OCI-M1 (cell line): ENCODE results near the gene ANTXR1.
"Not testable (repeated sequence)": the region's sequence is repeated elsewhere in the genome, so short reads cannot be mapped to it uniquely, and the experiment has no call there.

Experiments
- DNase-seq: peaks from one replicate; lab custom pipeline; 2025; lab: John Stamatoyannopoulos, UW

ANTXR1 gene

DNA sequence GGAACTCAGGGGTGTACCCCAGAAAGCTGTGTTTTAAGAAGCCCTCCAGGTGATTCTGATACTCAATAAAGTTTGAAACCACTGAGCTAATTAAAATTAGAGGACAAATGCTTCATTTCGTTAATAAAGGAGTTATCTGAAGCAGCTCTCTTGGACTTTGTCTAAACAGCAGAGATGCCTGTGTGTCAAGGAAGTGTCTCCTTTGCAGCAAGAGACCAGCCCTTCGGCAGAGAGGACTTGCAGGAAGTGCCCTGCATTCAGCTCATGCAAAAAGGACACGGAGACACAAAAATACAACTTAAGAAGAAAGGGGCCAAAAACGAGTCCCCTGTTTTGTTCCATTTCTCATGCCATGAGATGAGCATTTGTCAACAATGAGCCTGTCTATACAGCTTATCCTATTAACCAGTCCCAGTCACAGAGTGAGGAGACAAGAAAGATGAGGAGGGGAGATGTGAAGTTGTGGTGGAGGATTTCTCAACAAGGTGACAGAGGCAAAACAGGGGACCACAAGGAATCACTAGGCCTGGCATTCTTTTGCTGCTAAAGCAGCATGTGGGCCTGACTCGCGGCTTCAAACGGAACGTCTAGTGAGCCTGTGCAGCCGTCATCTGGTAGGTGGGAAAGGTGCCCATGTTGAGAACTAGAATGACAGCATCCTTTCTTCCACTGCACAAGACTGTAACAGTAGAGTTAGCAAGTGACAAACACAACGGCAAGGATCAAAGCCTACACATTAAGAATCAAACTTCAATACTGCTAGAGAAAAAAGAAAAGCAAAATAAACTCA, 152.3 kb downstream of the ANTXR1 start:
- DNase-seq = no peak

DNA sequence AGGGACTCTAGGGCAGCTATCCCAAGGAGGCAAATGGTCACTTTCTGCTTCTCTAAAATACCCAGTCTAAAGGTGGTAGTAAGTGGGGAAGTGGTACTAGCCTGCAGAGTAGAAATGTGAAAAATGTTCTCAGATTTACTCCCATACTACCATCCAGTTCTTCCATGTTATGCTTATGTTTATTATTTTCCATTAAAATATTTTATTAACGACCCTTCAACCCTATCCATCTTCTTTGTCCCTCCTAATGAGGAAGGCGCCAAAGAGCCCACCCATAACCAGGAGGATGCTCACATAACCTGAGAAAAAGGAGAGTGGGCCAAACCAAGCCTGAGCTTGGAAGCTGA, 153.5 kb downstream of the ANTXR1 start:
- DNase-seq = no peak

DNA sequence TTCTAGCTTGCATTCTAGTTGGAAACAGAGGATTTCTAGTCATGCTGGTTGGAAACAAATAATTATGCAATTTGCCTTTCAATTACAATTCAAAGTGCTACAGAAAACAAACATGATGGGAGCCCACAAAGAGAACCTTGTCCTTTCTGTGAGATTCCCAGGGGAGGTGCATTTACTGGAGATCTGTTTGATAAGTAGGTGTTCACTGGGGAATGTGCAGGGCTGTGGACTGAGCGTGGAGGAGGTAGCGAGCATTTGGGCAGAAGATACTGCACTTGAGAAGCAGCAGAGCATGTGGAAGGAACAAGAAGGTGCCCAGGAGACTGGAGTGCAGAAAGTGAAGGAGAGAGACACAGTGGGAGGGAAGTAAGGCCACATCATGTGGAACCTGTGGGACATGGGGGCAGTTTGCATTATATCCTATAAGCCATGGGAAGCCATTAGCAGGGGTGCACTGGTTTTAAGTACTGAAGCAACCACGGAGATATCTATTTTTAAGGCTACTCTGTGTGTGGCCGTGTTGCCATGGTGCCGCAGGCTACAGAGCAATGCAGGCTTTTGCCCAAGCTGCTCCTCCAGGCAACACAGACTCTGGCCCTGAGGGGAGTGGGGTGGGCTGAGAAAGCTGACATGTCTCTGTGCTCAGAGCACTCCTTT, 154.0 kb downstream of the ANTXR1 start:
- DNase-seq = no peak

DNA sequence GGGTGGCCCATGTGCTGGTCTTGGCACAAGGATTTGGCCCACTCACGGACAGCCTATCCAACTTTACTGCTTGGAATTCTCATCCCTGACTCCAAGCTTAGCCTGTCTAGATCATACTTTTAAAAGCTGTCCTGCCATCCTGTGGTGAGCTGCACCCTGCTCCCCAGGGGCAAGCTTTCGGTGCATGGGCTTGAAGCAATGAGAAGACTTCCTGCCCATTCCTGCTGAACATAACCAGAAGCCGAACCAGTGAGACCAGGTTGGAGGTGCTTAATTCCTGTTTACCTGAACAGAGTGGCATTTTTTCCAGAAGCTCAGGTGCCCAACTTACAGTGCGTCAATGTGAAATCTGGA, 154.5 kb downstream of the ANTXR1 start:
- DNase-seq = no peak

DNA sequence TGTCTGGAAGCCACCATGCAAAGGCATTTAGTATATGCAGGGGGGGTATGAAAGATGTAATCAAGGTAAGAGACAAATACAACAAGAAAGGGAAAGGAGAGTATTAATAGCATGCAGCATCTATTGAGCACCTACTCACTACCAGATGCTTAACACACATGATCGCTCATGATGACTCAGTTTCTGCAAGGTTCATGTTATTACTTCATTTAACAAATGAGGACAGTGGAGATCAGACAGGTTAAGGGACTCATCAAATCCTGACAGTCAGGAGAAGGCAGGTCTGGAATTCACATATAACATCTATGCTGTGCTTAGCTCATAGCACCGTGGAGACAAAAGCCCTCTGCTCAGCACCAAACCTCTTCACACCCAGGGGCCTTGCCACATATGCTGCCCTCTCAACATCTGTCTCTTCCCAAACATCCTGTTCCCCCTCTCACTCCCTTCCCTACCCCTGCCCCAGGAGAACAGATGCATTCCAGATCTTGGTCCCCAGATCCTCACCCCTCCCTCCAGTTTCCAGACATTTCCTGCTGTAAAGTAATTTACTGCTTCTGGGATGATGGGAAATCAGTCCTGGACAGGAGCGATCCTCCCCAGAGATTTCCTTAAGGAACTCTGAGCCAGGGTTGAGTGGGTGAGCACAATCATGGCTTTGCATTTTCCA, 155.3 kb downstream of the ANTXR1 start:
- no peak for DNase-seq

DNA sequence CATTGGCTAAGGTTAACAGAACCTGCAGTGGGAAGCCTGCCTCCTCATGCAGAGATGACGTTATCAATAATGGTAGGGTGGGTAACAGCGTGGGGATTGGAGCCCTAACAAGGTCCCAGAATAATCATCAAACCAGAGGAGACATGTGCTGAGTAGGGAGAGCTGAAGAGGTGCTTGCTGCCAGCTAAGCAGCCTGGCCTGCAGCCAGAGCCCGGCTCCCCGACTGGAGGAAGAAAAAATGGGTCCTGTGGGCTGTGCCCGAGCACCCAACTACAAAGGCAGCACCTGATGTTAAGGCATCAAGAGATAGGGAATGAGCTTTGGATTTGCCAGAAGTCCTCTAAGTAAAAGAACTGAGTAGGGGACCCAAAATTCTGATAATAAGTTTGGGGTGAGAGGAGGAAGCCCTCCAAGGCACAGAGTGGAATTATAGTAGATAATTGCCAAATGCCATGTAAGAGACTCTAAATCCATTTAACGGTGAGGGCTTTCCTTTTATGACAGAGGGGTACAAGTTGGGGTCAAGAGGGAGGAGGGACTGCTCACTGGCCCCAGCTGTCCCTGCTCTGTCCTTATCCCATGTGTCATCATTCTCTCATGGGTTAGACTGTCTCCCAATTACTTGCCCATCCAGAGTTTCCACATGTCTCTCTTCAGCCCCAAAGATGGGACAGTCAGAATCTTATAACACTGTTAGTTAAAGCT, 156.1 kb downstream of the ANTXR1 start:
- no peak for DNase-seq

DNA sequence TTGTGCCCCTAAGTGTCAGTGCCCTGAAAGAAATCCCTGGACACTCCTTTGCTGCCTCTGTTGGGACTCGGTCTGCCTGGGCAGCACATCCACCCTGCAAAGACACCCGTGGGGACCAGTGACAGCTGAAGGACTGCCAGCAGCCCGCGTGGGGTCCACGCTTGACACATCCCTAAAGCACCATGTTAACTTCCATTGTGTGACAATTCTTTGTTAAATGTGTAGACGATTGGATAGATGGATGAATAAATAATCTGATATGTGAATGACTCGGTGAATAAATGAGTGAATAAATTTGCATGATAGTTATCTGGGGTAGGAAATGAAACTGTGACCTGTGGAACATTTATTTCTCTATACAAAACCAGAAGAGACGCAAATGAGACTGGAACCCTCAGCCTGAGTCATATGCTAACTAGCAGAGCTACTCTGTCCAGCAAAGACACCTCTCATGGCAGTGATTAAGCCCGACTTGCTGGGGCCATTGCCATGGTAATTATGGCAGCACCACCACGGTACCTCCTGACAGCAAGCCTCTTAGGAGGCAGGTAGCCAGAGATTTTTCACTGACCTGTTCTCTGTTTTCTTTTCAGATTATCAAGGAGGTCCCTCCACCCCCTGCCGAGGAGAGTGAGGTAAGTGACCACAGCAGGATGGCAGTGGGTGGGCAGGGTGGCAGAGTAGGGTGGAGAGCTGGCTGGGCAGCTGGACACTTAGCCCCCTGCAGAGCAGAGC, 156.8 kb downstream of the ANTXR1 start:
- DNase-seq = no peak

DNA sequence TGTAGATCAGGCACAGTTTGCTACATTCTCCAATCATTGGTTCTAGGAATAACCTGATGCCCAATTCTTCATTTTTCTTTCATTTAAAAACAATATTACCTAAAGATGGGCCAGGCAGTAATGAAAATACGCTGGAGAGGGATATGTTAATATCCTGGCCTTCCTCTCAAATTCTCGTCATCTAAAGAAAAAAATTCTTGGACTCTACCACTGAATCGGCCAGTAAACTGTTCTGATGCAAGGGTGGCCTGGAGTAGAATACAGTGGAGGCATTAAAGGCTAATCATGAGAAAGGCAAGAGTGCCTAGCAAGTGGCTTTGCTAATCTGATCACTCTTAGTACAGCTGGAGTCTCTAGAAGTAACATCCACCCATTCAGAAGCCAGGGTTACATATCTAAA, 157.7 kb downstream of the ANTXR1 start:
- DNase-seq = peak; percentile 2

DNA sequence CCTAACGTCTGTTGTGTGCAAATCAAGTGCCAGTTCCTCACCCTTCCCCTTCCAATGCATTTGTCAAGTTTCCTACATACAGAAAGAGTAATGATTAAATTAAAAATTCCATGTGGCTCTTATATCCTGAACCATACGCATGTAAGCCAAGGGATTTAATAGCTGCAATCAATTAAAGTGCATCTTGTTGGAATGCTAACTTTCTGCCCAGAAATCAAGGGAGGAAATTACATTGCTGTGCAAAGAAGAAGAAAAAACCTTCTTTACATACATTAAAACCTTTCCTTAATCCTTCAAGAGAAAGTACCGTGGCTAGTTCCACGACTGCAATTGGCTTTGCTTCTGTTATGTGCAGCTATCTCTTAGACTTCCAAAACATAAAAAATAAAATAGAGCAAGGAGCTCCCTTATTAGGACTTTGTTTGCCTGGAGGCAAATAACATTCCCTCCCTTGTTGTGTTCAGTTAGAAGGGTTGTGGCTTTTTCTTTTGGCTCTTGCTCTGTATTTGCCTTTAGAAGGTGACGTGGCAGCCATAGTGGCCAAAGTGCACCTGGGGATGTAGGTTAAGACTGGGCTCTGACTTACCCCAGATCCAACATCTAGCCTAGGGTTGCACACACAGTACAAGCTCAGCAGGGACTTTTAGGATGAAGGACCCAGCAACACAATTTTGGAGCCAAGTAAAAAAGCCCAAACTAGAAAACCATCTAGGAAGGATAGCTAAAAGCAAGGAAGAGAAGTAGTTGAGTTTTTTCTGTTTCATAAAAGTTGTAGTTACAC, 158.3 kb downstream of the ANTXR1 start:
- DNase-seq = no peak

DNA sequence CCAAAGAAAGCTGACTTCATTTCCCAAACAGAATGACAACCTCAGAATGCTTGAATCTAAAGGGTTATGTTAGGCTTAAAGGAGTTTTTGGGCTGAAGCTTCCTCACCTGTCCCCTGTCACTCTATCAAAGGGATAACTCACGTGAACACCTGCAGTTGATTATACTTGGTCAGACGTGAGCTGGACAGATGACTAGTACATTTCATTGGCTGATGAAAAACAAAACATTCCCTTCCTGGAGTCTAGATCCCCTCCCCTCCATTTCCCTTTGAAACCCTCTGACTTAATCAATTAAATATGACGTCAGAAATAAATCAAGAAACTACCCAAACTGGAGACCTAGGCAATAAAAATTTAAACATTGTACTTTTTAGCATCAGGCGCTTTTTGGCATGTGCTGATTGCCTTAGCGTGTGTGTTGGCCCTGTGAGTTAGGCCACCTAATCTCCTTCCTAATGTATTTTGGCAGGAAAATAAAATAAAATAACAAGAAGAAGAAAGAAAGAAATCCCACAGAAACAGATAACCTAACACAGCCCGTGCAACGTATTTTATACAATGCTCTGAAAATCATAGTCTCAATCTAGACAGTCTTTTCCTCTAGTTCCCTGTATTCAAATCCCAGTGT, 159.0 kb downstream of the ANTXR1 start:
- DNase-seq = no peak

DNA sequence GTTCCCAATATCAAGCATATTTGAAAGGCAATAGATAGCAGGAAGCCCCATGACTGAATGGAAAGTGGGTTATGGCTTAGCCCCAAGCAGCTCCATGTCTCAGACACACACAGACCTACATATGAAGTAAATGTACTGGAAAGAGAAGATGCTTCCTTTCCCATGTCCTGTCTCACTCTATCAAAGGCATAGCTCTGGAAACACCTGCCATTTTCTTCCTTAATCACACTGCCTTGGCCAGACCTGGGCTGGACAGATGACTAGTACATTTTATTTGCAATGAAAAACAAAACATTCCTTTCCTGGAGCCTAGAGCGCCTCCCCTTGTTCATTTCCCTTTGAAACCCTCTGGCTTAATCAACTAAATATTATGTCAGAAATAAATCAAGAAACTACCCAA, 160.7 kb downstream of the ANTXR1 start:
- DNase-seq = no peak

DNA sequence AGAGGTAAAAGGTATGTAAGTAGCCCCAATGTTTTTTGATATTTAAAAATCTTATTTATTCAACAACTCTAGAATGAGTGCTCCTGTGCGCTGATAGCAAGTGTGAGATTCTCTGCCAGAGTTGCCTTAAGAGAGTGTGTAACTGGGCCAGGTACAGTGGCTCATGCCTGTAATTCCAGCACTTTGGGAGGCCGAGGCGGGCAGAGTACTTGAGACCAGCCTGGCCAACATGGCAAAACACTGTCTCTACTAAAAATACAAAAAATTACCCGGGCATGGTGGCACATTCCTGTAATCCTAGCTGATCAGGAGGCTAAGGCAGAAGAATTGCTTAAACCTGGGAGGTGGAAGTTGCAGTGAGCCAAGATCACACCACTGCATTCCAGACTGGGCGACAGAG, 161.2 kb downstream of the ANTXR1 start:
- not testable (repeated sequence) for DNase-seq

DNA sequence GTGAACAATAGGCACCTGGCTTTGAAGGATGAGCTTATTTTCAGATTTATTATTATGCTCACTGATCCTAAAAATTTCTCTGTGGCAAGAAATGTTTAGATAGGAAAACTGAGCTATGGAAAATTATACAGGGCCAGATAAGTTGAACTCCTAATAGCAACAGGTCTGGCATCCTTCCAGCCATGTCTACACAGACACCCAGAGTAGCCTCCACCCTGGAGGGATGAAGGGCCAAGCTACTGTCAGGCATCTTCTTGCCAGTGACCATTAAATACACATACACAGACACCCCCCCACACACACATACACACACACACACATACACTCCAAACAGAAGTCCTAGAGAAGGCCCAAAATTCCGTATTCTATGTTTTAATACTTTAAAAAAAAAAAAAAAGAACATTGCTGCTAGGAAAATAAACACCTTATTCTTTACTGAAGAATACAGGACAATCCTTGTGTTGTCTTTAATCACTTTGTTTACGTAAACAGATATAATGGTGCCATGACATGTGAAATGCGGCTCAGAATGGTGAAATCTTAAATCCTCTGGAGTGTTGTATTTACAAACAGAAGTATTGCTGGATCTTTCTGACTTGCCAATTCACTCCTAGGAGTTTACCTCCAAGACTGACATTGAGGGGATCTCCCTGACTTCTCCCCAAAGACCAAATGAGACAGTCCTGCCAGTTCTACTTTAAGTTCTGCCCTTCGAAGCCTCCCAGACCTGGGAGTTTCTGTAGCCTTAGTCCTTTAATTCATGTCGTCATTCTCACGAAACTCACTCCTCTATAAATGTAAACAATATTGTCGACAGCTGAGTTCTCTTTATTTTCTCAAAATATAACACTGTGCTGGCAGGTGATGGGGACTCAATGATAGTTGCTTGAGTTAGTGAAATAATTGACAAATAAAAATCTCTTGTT, 163.1 kb downstream of the ANTXR1 start:
- no peak for DNase-seq

DNA sequence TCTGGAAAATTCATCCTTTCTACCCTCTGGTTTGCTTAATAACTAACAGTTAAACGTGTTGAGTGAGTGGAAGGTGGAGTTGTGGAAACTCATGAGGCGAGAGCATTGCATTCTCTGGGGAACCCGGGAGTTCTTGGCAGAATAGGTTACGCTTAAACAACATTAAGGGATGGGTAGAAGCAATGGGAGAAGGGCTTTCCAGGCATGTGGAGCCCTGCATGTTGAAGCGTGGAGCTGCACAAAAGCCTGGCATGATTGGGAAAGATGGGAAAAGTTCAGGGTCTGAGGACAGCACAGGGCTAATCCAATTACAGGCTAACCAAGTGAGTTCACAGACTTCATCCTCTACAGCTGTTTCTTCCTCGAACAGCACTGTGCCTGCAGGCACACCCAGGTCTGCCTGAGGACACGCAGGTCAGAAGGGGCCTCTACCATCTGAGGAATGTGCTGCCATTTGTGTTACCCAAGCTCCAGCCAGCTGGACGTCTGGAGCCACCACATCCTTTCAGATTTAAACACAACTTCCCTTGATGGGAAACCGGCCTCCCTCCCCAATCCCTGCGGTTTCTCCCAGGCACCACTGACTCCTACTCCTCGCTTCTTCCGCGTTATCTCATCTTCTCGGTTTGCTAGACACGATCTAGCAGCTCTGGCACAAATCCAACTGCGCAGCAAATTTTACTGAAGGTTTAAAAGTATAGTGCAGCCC, 164.2 kb downstream of the ANTXR1 start:
- peak; percentile 71 for DNase-seq

DNA sequence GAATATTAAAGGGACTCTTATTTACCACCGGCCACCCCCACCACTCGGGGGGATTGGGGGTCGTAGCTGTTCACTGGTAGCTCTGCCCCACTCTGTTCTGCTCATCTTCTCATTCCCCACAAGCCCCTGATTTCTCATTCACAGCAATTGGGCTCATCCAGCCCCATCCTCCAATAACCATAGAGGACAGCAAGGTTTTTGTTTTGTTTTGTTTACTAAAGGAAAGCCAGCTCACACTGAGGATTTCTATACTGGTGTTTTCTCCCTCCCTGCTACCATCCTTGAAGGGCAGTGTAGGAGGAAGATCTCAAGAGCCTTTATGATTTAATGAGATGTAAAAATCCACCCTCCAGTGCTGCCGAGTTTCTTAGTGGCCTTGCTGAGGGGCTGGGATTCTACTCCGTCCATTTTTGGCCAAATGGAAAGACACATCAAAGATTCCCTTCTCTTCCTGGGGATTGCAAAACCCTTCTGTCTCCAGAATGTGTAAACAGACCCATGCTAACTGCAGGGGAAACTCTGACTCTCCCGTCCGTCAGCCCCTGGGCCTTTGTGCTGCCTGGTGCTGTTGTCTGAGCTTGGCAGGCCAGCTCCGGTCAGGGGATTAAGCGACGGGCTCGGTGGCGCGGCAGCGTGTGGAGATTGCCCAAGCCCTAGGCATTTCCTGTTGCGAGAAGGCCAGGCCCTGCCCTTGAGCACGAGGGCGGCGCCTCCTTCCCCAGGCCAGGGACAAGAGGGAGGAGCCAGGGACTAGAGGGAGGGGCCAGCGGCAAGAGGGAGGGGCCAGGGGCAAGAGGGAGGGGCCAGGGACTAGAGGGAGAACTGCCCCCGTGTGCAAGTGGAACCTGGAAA, 165.0 kb downstream of the ANTXR1 start:
- peak; percentile 88 for DNase-seq

DNA sequence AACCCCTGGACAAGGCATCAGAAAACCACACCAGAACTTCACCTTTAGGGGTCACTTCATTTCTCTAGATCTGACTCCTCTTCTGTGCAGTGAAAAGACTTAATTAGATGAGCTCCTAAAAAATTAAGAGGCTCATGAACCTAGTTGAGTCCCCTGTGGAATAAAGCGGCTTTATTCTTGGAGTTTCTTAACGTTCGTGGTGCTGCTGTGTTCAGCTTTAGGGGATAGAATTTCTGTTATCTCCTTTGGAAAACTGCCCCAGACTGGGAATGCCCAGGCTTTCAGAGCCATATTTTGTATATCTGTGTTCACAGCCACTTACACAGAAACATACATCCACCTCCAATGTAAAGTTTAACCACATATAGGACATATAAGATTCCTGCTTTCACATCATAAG, 165.8 kb downstream of the ANTXR1 start:
- DNase-seq = no peak

DNA sequence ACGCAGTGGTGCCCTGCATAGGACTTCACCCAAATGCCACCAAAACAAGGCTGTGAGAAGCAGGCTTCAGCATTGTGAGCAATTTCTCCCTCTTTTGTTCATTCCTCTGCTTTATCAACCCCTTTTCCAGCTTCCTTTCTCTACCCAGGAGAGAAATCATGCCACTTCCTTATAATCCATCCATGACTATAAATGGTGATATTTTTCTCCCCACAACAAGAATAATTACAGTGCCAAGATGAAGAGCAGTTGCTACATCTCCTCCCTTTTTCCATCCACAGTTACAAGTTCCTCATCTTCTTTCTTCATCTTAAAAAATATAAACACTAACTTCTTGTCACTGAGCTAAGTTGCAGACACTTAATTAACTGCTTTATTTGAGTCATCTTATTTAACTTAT, 167.2 kb downstream of the ANTXR1 start:
- DNase-seq = no peak

DNA sequence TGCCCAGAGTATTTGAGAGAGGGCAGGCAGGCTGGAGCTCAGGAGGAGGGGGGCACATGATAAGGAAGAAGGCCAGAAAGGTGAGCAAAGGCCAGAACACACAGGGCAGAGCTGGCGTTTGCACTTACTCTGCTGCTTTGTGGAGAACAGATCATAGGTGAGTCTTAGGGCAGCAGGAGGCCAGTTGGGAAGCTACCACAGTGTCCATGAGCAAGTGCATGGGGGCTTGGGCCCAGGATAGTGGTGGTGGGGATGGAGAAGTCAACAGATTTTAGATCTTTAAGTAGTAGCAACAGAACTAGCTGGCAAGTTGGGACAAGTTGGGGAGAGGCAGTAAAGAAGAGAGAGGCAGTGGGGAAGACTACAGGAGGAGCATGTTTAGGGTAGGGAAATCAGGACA, 168.0 kb downstream of the ANTXR1 start:
- no peak for DNase-seq
